Skin epidermis (tissue), 12 donors: ENCODE data around the gene CALHM3.
"Not testable (repeated sequence)": the region's sequence is repeated elsewhere in the genome, so short reads cannot be mapped to it uniquely, and the experiment has no call there.

Experiments used
- H3K27ac ChIP-seq, 21 experiments: fragments of 200-600 bp; sonication (generic) in 11 of 21; one replicate each; pipeline ENCODE4 v1.5.0; 2020; ENCODE audit warnings: mild to moderate bottlenecking in 3 of 21, inconsistent platforms in 2 of 21, moderate library complexity in 2 of 21
- H3K4me3 ChIP-seq, 7 experiments: fragments of 200-600 bp; sonication (generic) in 2 of 7; one replicate each; pipeline ENCODE4 v1.5.0; 2020; ENCODE audit warnings: inconsistent platforms in 2 of 7, mild to moderate bottlenecking in 2 of 7, moderate library complexity in 1 of 7

Gene CALHM3

GRCh38 chr10:103503777-103504176 lies 24.7 kb upstream of the CALHM3 start:
- H3K27ac ChIP-seq = not testable (repeated sequence)

DNA sequence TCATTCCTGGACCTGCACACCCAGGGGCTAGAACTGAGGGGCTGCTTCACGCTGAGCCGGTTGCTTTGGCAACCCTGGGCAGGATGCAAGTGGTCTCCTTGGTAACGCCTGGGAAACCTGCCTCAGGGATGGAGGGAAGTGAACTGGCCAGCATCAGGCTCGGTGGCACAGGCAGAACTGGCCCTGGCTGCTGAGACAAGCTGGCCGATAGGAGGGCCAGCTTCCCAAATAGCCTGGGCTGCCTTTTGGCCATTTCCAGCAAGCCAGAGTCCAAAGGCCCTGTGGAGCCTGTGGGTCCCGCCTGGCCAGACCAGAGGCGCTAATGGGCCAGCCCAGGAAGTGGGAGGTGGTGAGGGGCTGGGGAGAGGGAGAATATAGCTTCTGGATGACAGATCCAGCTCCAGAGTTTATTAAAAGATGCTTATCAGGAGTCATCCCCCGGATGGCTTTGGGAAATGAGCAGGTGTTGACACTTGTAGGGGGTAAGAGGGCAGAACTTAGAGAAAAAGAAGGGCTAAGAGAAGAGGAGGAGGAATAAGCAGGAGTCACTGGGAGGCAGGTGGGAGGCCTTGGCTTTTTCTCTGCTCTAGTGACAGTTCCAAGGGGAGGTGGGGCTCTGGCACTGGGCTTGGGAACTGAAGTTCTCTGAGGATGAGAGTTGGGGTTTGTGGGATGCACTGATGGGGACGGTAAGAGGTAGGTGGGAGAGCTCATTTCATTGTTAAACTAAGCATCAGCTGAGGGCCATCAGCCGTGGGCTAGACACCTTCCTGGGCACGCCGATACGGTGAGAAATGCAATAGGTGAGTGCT lies 24.0 kb upstream of the CALHM3 start:
- H3K4me3 ChIP-seq = no peak overlapping the region

More at GRCh38 chr10:103503777-103504176, 24.7 kb upstream of the CALHM3 start:
- H3K4me3 ChIP-seq = not testable (repeated sequence)

DNA sequence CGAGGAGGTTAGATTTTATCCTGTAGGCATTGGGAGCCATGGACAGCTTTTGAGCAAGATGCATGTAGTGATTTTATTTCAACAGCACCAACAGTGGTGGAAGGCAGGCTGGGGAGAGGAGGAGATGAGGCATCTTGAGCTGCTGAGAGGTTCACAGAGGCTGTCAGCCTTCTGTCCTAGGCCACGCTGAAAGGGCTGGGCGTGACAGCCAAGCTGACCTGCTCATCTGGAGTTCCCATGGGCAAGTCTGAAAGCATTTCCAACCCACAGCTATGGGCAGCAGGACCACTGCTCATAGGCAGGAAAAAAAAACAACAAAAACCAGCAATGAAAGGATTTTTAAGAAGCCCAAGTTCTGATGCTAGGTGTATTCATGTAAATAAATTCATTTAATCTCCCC lies 22.1 kb upstream of the CALHM3 start:
- no peak overlapping the region for H3K27ac ChIP-seq
- no peak overlapping the region for H3K4me3 ChIP-seq

More for the DNA sequence above, 24.0 kb upstream of the CALHM3 start:
- no peak overlapping the region for H3K27ac ChIP-seq

DNA sequence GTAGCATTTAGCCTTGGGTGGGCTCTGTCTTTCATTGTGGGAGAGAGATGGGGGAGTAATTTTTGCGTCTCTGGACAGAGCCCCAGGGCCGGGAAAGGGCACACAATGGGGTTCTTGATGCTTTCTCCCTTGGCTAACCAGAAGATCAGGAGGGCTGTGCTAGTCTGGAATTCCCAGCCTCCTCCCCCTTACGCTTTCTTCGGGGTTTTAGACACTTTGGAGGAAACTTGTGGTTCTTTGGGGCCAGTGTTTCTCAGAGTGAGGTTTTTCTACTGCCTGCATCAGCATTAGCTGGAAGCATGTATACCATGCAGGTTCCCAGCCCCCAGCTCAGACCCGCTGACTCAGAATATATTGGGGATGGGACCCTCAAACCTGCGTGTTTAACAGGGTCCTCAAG lies 21.4 kb upstream of the CALHM3 start:
- Histone ChIP-seq H3K4me3 (no peak overlapping the region), H3K27ac (no peak overlapping the region)

DNA sequence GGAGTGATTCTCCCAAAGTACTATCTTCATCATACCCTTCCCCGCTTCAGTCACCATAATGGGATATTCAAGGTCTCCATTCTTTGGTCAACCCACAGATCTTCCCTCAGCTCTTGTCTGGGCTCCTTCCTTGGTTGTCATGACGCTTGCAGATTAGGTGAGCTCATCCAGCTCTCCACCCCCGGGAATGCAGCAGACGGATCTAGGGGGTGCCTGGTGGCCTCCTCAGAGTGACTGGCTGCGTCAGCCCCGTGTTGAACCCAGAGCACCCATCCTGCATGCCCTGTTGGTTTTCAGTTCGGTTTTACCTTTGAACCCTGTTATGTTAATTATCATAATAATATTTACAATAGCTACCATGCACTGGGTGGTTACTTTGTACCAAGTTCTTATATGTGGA lies 20.8 kb upstream of the CALHM3 start:
- Histone ChIP-seq H3K27ac (no peak overlapping the region), H3K4me3 (no peak overlapping the region)

GRCh38 chr10:103498936-103499638 lies 20.0 kb upstream of the CALHM3 start:
- H3K4me3 ChIP-seq = no peak overlapping the region
- H3K27ac ChIP-seq = no peak overlapping the region

GRCh38 chr10:103497161-103497915 lies 18.3 kb upstream of the CALHM3 start:
- no peak overlapping the region for H3K4me3 ChIP-seq
- H3K27ac ChIP-seq = no peak overlapping the region

GRCh38 chr10:103495321-103495720 lies 16.3 kb upstream of the CALHM3 start:
- Histone ChIP-seq H3K4me3 (no peak overlapping the region), H3K27ac (no peak overlapping the region)

DNA sequence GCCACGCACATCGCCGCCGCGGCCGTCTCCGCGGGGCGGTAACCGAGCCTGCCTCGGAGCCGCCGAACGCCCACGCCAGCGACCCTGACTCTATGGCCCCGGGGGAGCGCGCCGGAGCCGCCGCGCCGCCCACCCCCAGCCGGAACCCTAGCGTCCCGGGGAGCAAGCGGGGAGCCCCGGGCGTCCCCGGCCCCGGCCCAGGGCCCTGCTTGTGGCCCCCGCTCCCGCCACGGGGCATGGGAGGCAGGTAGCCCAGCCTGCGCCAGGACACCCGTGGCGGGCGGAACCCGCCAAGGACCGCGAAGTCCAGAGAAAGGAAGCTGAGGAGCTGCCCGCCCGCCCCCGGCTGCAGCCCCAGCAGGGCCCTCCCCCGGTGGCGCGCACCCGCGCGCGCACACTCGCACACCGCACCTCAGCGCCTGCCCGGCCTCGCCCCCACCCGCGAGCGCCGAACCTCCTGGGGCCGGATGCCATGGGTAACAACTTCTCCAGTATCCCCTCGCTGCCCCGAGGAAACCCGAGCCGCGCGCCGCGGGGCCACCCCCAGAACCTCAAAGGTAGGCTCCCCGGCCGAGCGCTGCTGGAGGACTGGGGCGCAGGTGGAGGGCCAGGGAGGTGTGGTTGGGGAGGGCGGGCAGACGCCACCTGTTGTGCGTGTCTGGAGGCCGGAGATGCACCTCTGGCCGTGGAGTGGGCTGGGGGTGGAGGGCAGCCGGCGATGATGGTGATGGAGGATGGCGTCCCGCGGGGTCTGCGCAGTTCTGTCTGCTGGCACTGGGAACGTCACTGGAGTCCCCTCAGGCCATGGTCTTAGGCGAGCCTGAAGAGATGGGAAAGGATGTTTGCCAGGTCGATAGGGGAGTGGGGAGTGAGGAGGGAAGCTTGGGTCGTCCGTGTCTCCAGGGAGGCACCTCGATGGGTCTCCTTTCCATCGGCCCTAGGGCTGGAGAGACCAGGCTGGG lies 15.2 kb upstream of the CALHM3 start:
- Histone ChIP-seq H3K4me3 (peak overlapping the region; percentile 37 to 61 (median 53)), H3K27ac (no peak overlapping the region)

DNA sequence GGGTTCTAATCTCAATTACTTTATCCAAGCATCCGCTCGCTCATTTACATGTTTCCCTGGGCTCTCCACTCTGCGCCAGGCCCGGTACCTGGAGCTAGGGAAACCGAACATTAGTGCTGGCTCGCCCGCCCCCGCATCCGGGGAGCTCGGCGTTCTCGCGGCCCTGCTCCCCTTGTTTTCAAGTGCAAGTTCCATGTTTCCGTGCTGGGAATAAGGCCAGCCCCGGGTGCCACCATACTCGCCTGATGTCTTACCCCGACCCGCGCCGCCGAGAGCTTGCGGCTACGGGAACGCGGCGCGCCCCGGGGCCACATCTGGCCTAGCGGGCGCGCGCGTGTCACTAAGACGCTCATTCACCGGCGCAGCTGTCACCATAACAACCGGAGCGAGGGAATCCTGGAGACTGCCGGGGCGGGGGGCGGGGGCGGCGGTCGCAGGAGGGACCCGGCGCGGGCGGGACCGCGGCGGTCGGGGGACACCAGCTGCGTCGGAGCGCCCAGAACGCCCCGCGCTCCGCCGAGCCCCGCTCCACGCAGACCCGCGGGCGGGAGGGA lies 14.4 kb upstream of the CALHM3 start, which contains the start of gene NEURL1:
Gene NEURL1 (plus strand): TSS at position 344 of the 554 bp plus-strand sequence. CDS start 683 bp downstream, outside the sequence.
- no peak within 1 kb of the TSS for H3K27ac ChIP-seq
- peak within 1 kb of the TSS; percentile 37 to 61 (median 53) for H3K4me3 ChIP-seq

DNA sequence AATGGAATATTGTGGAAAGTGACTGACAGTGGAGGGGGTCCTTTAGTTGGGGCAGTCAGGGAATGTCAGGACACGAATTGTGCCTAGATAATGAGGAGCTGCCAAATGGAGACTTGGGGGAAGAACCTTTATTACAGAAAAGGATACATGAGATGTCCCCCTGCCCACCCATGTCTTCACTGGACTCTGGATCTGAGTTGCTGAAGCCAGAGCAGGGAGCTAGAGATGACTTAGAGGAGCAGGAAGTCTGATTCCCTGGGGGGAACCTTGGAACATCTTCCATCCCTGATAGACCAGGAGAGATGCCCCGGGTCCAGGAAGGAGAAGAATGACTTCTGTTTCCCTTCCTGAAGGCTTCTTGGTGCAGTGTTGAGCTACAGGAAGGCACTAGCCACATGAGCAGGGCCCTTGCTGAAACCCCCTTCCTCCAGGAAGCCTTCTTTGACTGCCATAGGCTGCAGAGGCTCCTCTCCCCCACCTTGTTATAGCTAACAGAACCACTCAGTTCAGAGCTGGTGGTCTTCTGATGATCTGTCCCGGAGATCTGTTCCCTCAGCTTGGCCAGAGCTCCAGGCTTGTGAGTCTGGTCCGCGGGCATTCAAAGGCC lies 13.7 kb upstream of the CALHM3 start:
- Histone ChIP-seq H3K27ac (no peak overlapping the region), H3K4me3 (no peak overlapping the region)

GRCh38 chr10:103491729-103492364 lies 12.8 kb upstream of the CALHM3 start:
- H3K27ac ChIP-seq = no peak overlapping the region
- no peak overlapping the region for H3K4me3 ChIP-seq

DNA sequence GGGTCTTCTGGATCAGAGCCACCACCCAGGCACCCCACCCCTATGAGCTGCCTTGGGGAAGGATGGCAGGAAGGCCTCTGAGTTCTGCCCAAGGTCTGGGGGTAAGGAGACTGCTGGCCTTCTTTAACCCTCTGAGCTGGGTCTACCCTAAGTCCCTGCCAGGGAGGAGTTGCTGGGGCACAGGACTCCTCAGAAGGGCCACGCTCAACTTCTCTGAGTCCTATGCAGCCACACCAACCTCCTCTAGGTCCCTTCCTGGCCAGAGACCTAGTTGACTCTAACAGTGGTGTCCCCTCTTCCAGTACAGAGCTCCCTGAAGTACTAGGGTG lies 11.9 kb upstream of the CALHM3 start:
- H3K27ac ChIP-seq = peak overlapping the region in 2 of 21 experiments; percentile 11 to 24
- H3K4me3 ChIP-seq = no peak overlapping the region

GRCh38 chr10:103487410-103487708 lies 8.3 kb upstream of the CALHM3 start:
- no peak overlapping the region for H3K4me3 ChIP-seq
- H3K27ac ChIP-seq = no peak overlapping the region

GRCh38 chr10:103486635-103487409 lies 7.8 kb upstream of the CALHM3 start:
- not testable (repeated sequence) for H3K27ac ChIP-seq, H3K4me3 ChIP-seq

DNA sequence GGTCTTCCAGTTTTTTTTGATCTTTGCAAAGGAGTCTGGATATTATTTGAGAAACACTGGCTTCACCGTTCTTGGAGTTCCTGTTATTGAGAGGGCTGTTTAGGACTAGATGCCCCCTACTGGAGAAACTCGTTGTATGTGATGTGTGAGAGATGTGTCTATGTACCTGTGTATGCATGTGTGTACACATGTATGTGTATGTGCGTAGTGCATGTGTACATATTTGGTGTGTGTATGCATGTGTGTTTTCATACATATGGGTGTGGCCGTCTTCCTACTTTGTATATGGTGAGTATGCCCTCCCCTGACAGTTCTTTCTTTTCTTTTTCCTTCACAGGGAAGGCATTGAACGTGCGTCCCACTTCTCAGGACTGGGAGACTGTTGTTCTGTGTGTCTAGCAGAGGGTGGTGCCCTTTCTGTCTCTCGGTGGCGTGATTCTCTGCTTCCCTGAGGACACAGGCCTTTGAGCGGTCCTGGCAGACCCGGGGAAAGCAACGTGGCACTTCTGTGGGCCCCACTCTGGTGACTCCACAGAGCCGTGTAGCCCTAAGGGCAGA lies 3.0 kb upstream of the CALHM3 start:
- Histone ChIP-seq H3K27ac (no peak overlapping the region), H3K4me3 (no peak overlapping the region)

- Histone ChIP-seq H3K4me3 (no peak overlapping the region), H3K27ac (no peak overlapping the region)
These were observed 1.5 kb upstream of the CALHM3 start for GRCh38 chr10:103480521-103480920.
